Measurements from ENCODE around the gene TSFM. TPM values are rescaled to one million over a fixed set of nuclear protein-coding genes. Genes with fewer than 3 reads are reported as not detected.
A peak's percentile ranks its signal among the peaks of the same experiment; 100 is the strongest.

Gene TSFM
- total and polyA plus RNA-seq, 2 of the 13 experiments (the other 11 are each of a cell fraction or from before 2014, with no cell fraction given), result 29.8 to 68.3 TPM

GRCh38 chr12:57782608-57783465 lies at the start of gene TSFM (continued):
- TF ChIP-seq, protein P1, sequence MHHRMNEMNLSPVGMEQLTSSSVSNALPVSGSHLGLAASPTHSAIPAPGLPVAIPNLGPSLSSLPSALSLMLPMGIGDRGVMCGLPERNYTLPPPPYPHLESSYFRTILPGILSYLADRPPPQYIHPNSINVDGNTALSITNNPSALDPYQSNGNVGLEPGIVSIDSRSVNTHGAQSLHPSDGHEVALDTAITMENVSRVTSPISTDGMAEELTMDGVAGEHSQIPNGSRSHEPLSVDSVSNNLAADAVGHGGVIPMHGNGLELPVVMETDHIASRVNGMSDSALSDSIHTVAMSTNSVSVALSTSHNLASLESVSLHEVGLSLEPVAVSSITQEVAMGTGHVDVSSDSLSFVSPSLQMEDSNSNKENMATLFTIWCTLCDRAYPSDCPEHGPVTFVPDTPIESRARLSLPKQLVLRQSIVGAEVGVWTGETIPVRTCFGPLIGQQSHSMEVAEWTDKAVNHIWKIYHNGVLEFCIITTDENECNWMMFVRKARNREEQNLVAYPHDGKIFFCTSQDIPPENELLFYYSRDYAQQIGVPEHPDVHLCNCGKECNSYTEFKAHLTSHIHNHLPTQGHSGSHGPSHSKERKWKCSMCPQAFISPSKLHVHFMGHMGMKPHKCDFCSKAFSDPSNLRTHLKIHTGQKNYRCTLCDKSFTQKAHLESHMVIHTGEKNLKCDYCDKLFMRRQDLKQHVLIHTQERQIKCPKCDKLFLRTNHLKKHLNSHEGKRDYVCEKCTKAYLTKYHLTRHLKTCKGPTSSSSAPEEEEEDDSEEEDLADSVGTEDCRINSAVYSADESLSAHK (CRISPR knock-in tag; IDR thresholded peaks at IDR 0.05; ENCODE audit: borderline replicate concordance), result no peak
- TF ChIP-seq ZNF326 (CRISPR knock-in tag; IDR thresholded peaks at IDR 0.05; ENCODE audit: borderline replicate concordance) (no peak), ZFX (CRISPR knock-in tag; IDR thresholded peaks at IDR 0.05; ENCODE audit: low read depth) (peak; percentile 84), HNRNPUL1 (IDR thresholded peaks at IDR 0.05; ENCODE audit: low read depth, low read length) (no peak), MYNN (CRISPR knock-in tag; IDR thresholded peaks at IDR 0.05; ENCODE audit: low read depth) (no peak), HOMEZ (CRISPR knock-in tag; IDR thresholded peaks at IDR 0.05; ENCODE audit: low read depth) (peak; percentile 69; the same call in 1 of the 2 replicates), HOXA3 (CRISPR knock-in tag; IDR thresholded peaks at IDR 0.05) (peak; percentile 92), NFKBIZ (CRISPR knock-in tag; IDR thresholded peaks at IDR 0.05) (no peak), ZNF772 (CRISPR knock-in tag; IDR thresholded peaks at IDR 0.05) (peak; percentile 82), REXO4 (CRISPR knock-in tag; IDR thresholded peaks at IDR 0.05; ENCODE audit: borderline replicate concordance) (0 out of 2 replicates have a peak, but pooled peaks have one; percentile 23), ZNF142 (CRISPR knock-in tag; IDR thresholded peaks at IDR 0.05) (no peak)
- TF ChIP-seq, protein P2, sequence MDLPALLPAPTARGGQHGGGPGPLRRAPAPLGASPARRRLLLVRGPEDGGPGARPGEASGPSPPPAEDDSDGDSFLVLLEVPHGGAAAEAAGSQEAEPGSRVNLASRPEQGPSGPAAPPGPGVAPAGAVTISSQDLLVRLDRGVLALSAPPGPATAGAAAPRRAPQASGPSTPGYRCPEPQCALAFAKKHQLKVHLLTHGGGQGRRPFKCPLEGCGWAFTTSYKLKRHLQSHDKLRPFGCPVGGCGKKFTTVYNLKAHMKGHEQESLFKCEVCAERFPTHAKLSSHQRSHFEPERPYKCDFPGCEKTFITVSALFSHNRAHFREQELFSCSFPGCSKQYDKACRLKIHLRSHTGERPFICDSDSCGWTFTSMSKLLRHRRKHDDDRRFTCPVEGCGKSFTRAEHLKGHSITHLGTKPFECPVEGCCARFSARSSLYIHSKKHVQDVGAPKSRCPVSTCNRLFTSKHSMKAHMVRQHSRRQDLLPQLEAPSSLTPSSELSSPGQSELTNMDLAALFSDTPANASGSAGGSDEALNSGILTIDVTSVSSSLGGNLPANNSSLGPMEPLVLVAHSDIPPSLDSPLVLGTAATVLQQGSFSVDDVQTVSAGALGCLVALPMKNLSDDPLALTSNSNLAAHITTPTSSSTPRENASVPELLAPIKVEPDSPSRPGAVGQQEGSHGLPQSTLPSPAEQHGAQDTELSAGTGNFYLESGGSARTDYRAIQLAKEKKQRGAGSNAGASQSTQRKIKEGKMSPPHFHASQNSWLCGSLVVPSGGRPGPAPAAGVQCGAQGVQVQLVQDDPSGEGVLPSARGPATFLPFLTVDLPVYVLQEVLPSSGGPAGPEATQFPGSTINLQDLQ (CRISPR knock-in tag; IDR thresholded peaks at IDR 0.05), result peak; percentile 34; the same call in 1 of the 2 replicates
- TF ChIP-seq, protein P3, sequence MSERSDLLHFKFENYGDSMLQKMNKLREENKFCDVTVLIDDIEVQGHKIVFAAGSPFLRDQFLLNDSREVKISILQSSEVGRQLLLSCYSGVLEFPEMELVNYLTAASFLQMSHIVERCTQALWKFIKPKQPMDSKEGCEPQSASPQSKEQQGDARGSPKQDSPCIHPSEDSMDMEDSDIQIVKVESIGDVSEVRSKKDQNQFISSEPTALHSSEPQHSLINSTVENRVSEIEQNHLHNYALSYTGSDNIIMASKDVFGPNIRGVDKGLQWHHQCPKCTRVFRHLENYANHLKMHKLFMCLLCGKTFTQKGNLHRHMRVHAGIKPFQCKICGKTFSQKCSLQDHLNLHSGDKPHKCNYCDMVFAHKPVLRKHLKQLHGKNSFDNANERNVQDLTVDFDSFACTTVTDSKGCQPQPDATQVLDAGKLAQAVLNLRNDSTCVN (CRISPR knock-in tag; IDR thresholded peaks at IDR 0.05; ENCODE audit: borderline replicate concordance), result no peak; the same call in 1 of the 2 replicates
